HG02870 (cell line): ENCODE results near the gene ZIC5.
A peak's percentile ranks its signal among the peaks of the same experiment; 100 is the strongest.

ENCODE experiments used
- ATAC-seq: cut with Tn5 transposase; IDR thresholded peaks from one replicate; pipeline ENCODE4 v1.9.1; 2021; ENCODE audit warnings: mild to moderate bottlenecking, moderate library complexity; ENCODE audit not compliant: unreplicated experiment

ZIC5 gene

GRCh38 chr13:99938635-99939034 is 32.9 kb downstream of the ZIC5 start:
- ATAC-seq, result no peak

- ATAC-seq, result no peak
Measured at GRCh38 chr13:99935772-99936171, 35.8 kb downstream of the ZIC5 start.

DNA sequence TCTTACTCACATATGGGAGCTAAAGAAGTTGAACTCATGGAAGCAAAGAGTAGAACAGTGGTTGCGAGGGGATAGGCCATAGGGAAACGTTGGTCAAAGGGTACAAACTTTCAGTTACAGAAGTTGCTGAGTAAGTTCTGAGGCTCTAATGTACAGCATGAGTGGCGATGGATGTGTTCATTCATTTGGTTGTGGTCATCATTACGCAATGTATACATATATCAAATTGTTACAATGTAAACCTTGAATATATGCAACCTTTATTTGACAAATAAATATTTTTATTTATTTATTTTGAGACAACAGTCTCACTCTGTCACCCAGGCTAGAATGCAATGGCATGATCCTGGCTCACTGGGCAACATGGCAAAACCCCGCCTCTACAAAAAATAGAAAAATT is 38.7 kb downstream of the ZIC5 start:
- ATAC-seq, result no peak

DNA sequence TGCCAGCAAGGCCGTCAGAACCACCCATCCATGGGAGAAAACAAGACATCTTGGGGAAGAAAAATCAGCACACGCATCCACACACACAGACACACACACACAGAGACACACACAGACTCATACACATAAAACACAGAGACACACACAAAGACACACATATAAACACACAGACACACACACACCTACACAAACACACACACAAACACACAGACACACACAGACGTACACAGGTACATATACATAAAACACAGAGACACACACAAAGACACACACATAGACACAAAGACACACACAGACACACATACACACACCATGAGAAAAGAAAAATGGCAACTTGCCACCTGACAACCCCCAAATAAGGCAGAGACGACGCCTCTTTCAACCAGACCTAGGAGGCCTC is 40.6 kb downstream of the ZIC5 start:
- ATAC-seq, result no peak

GRCh38 chr13:99929866-99930265 is 41.7 kb downstream of the ZIC5 start:
- ATAC-seq, result no peak

GRCh38 chr13:99926014-99926731 is 45.4 kb downstream of the ZIC5 start:
- ATAC-seq, result no peak

DNA sequence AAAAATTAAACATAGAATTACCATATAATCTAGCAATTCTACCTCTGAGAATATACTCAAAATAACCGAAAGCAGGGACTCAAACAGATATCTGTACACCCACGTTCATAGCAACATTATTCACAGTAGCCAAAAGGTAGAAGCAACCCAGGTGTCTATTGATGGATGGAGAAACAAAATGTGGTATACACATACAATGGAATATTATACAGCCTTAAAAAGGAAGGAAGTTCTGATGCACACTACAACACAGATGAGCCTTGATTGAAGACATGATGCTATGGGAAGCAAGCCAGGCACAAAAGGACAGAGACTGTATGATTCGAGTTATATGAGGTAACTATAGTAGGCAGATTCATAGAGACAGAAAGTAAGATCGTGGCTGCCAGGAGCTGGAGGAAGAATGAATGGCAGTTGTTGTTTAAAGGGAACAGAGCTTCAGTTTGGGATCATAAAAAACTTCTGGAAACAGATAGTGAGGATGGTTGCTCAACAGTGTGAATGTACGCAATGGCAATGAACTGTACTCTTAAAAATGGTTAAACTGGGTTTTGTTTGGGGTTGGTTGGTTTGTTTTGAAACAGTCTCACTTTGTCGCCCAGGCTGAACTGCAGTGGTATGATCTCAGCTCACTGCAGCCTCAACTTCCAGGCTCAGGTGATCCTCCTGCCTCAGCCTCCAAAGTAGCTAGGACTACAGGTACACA is 47.5 kb downstream of the ZIC5 start:
- no peak for ATAC-seq

- no peak for ATAC-seq
Measured at GRCh38 chr13:99922631-99923404, 48.7 kb downstream of the ZIC5 start.

DNA sequence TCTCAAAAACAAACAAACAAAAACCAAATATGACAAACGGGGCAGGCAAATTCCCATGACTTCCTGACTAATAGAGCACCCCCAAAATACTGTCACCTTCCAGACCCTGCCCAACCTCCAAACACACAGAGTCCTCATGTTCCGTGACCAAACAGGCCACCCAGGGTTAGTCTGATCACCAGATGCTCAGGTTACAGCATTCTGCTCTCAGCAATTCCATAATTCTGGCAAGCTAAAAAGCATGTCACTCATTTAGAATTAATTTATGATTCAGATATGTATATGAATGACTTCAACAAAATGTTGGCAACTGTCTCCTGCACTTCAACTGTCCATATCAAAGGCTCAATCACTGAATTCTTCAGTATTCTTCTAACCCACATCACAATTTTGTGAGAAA is 52.4 kb downstream of the ZIC5 start:
- no peak for ATAC-seq

GRCh38 chr13:99916366-99917103 is 55.0 kb downstream of the ZIC5 start:
- peak; percentile 78 for ATAC-seq

DNA sequence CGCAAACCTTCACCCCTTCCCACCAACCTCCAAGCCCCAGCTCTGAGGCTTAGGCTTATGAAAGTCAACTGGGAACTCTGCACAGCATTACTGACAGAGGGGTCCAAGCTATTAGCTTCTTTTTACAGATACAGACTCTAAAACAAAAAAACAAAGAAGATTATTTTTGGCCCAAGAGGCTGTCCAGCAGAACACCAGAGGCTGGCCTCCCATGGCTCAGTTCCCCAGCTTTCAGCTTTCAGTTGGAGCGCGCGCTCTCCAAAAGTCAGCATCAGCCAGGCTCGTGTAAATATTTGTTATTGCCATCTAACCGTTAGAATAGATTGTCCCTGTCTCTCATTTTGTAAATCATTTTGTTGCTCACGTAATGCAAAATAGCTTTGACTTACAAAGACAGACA is 58.4 kb downstream of the ZIC5 start:
- no peak for ATAC-seq
